Measurements from ENCODE around the gene ATP10B.

ATP10B gene

GRCh38 chr5:160547872-160548271 lies 304.1 kb downstream of the ATP10B start:
- Histone ChIP-seq H3K27ac (ENCODE audit: low read depth, low read length) (no peak overlapping the region), H3K4me1 (ENCODE audit: control insufficient read depth, insufficient read depth, low read length) (no peaks in the 10 kb centered on the region), H3K36me3 (ENCODE audit: control insufficient read depth, insufficient read depth, low read length) (no peaks in the 10 kb centered on the region), H3K9ac (ENCODE audit: low read depth, low read length) (no peak overlapping the region), H3K9me3 (ENCODE audit: control insufficient read depth, insufficient read depth, low read length) (no peaks in the 10 kb centered on the region), H3K27me3 (ENCODE audit: control insufficient read depth, insufficient read depth, low read length) (no peaks in the 10 kb centered on the region), H3K4me3 (ENCODE audit: low read depth, low read length) (no peak overlapping the region)

- no peak overlapping the region for H3K4me3 ChIP-seq (ENCODE audit: low read depth, low read length)
- no peaks in the 10 kb centered on the region for H3K9me3 ChIP-seq (ENCODE audit: control insufficient read depth, insufficient read depth, low read length)
- no peak overlapping the region for H3K27ac ChIP-seq (ENCODE audit: low read depth, low read length)
- H3K4me1 ChIP-seq (ENCODE audit: control insufficient read depth, insufficient read depth, low read length) = no peaks in the 10 kb centered on the region
- no peaks in the 10 kb centered on the region for H3K36me3 ChIP-seq (ENCODE audit: control insufficient read depth, insufficient read depth, low read length)
- no peak overlapping the region for H3K9ac ChIP-seq (ENCODE audit: low read depth, low read length)
- no peaks in the 10 kb centered on the region for H3K27me3 ChIP-seq (ENCODE audit: control insufficient read depth, insufficient read depth, low read length)
Observed at GRCh38 chr5:160547061-160547460, 304.9 kb downstream of the ATP10B start.

GRCh38 chr5:160545832-160546231 lies 306.2 kb downstream of the ATP10B start:
- Histone ChIP-seq H3K4me3 (ENCODE audit: low read depth, low read length) (no peak overlapping the region), H3K4me1 (ENCODE audit: control insufficient read depth, insufficient read depth, low read length) (no peaks in the 10 kb centered on the region), H3K36me3 (ENCODE audit: control insufficient read depth, insufficient read depth, low read length) (no peaks in the 10 kb centered on the region), H3K27ac (ENCODE audit: low read depth, low read length) (no peak overlapping the region), H3K27me3 (ENCODE audit: control insufficient read depth, insufficient read depth, low read length) (no peaks in the 10 kb centered on the region), H3K9ac (ENCODE audit: low read depth, low read length) (no peak overlapping the region), H3K9me3 (ENCODE audit: control insufficient read depth, insufficient read depth, low read length) (no peaks in the 10 kb centered on the region)

GRCh38 chr5:160543395-160543794 lies 308.6 kb downstream of the ATP10B start:
- H3K9me3 ChIP-seq (ENCODE audit: control insufficient read depth, insufficient read depth, low read length) = no peaks in the 10 kb centered on the region
- no peak overlapping the region for H3K27ac ChIP-seq (ENCODE audit: low read depth, low read length)
- H3K4me1 ChIP-seq (ENCODE audit: control insufficient read depth, insufficient read depth, low read length) = no peaks in the 10 kb centered on the region
- H3K27me3 ChIP-seq (ENCODE audit: control insufficient read depth, insufficient read depth, low read length) = no peaks in the 10 kb centered on the region
- H3K4me3 ChIP-seq (ENCODE audit: low read depth, low read length) = no peak overlapping the region
- no peak overlapping the region for H3K9ac ChIP-seq (ENCODE audit: low read depth, low read length)
- no peaks in the 10 kb centered on the region for H3K36me3 ChIP-seq (ENCODE audit: control insufficient read depth, insufficient read depth, low read length)

- Histone ChIP-seq H3K9ac (ENCODE audit: low read depth, low read length) (no peak overlapping the region), H3K36me3 (ENCODE audit: control insufficient read depth, insufficient read depth, low read length) (no peaks in the 10 kb centered on the region), H3K4me1 (ENCODE audit: control insufficient read depth, insufficient read depth, low read length) (no peaks in the 10 kb centered on the region), H3K27ac (ENCODE audit: low read depth, low read length) (no peak overlapping the region), H3K4me3 (ENCODE audit: low read depth, low read length) (no peak overlapping the region), H3K9me3 (ENCODE audit: control insufficient read depth, insufficient read depth, low read length) (no peaks in the 10 kb centered on the region), H3K27me3 (ENCODE audit: control insufficient read depth, insufficient read depth, low read length) (no peaks in the 10 kb centered on the region)
Observed at GRCh38 chr5:160542840-160543239, 309.2 kb downstream of the ATP10B start.

GRCh38 chr5:160542281-160542680 lies 309.7 kb downstream of the ATP10B start:
- H3K27ac ChIP-seq (ENCODE audit: low read depth, low read length) = no peak overlapping the region
- no peak overlapping the region for H3K4me3 ChIP-seq (ENCODE audit: low read depth, low read length)
- no peaks in the 10 kb centered on the region for H3K27me3 ChIP-seq (ENCODE audit: control insufficient read depth, insufficient read depth, low read length)
- H3K4me1 ChIP-seq (ENCODE audit: control insufficient read depth, insufficient read depth, low read length) = no peaks in the 10 kb centered on the region
- H3K9me3 ChIP-seq (ENCODE audit: control insufficient read depth, insufficient read depth, low read length) = no peaks in the 10 kb centered on the region
- H3K36me3 ChIP-seq (ENCODE audit: control insufficient read depth, insufficient read depth, low read length) = no peaks in the 10 kb centered on the region
- no peak overlapping the region for H3K9ac ChIP-seq (ENCODE audit: low read depth, low read length)

GRCh38 chr5:160539431-160539830 lies 312.6 kb downstream of the ATP10B start:
- H3K9me3 ChIP-seq (ENCODE audit: control insufficient read depth, insufficient read depth, low read length) = no peaks in the 10 kb centered on the region
- H3K36me3 ChIP-seq (ENCODE audit: control insufficient read depth, insufficient read depth, low read length) = no peaks in the 10 kb centered on the region
- H3K27ac ChIP-seq (ENCODE audit: low read depth, low read length) = no peak overlapping the region
- H3K4me1 ChIP-seq (ENCODE audit: control insufficient read depth, insufficient read depth, low read length) = peaks cover 8% of the 10 kb centered on the region
- H3K27me3 ChIP-seq (ENCODE audit: control insufficient read depth, insufficient read depth, low read length) = no peaks in the 10 kb centered on the region
- H3K4me3 ChIP-seq (ENCODE audit: low read depth, low read length) = no peak overlapping the region
- no peak overlapping the region for H3K9ac ChIP-seq (ENCODE audit: low read depth, low read length)

- H3K4me3 ChIP-seq (ENCODE audit: low read depth, low read length) = no peak overlapping the region
- no peaks in the 10 kb centered on the region for H3K9me3 ChIP-seq (ENCODE audit: control insufficient read depth, insufficient read depth, low read length)
- no peak overlapping the region for H3K9ac ChIP-seq (ENCODE audit: low read depth, low read length)
- no peaks in the 10 kb centered on the region for H3K27me3 ChIP-seq (ENCODE audit: control insufficient read depth, insufficient read depth, low read length)
- peaks cover 8% of the 10 kb centered on the region for H3K4me1 ChIP-seq (ENCODE audit: control insufficient read depth, insufficient read depth, low read length)
- H3K36me3 ChIP-seq (ENCODE audit: control insufficient read depth, insufficient read depth, low read length) = no peaks in the 10 kb centered on the region
- no peak overlapping the region for H3K27ac ChIP-seq (ENCODE audit: low read depth, low read length)
Observed at GRCh38 chr5:160537940-160538339, 314.1 kb downstream of the ATP10B start.

GRCh38 chr5:160537116-160537515 lies 314.9 kb downstream of the ATP10B start:
- Histone ChIP-seq H3K27me3 (ENCODE audit: control insufficient read depth, insufficient read depth, low read length) (no peaks in the 10 kb centered on the region), H3K4me1 (ENCODE audit: control insufficient read depth, insufficient read depth, low read length) (peaks cover 8% of the 10 kb centered on the region), H3K27ac (ENCODE audit: low read depth, low read length) (no peak overlapping the region), H3K4me3 (ENCODE audit: low read depth, low read length) (no peak overlapping the region), H3K9me3 (ENCODE audit: control insufficient read depth, insufficient read depth, low read length) (no peaks in the 10 kb centered on the region), H3K9ac (ENCODE audit: low read depth, low read length) (no peak overlapping the region), H3K36me3 (ENCODE audit: control insufficient read depth, insufficient read depth, low read length) (no peaks in the 10 kb centered on the region)

GRCh38 chr5:160534914-160535313 lies 317.1 kb downstream of the ATP10B start:
- no peaks in the 10 kb centered on the region for H3K9me3 ChIP-seq (ENCODE audit: control insufficient read depth, insufficient read depth, low read length)
- H3K27me3 ChIP-seq (ENCODE audit: control insufficient read depth, insufficient read depth, low read length) = no peaks in the 10 kb centered on the region
- no peak overlapping the region for H3K4me3 ChIP-seq (ENCODE audit: low read depth, low read length)
- H3K27ac ChIP-seq (ENCODE audit: low read depth, low read length) = no peak overlapping the region
- no peaks in the 10 kb centered on the region for H3K36me3 ChIP-seq (ENCODE audit: control insufficient read depth, insufficient read depth, low read length)
- H3K9ac ChIP-seq (ENCODE audit: low read depth, low read length) = no peak overlapping the region
- H3K4me1 ChIP-seq (ENCODE audit: control insufficient read depth, insufficient read depth, low read length) = peaks cover 8% of the 10 kb centered on the region

- H3K4me1 ChIP-seq (ENCODE audit: control insufficient read depth, insufficient read depth, low read length) = peaks cover 8% of the 10 kb centered on the region
- H3K9ac ChIP-seq (ENCODE audit: low read depth, low read length) = no peak overlapping the region
- no peaks in the 10 kb centered on the region for H3K9me3 ChIP-seq (ENCODE audit: control insufficient read depth, insufficient read depth, low read length)
- H3K4me3 ChIP-seq (ENCODE audit: low read depth, low read length) = no peak overlapping the region
- H3K27me3 ChIP-seq (ENCODE audit: control insufficient read depth, insufficient read depth, low read length) = no peaks in the 10 kb centered on the region
- no peaks in the 10 kb centered on the region for H3K36me3 ChIP-seq (ENCODE audit: control insufficient read depth, insufficient read depth, low read length)
- H3K27ac ChIP-seq (ENCODE audit: low read depth, low read length) = no peak overlapping the region
Observed at GRCh38 chr5:160534125-160534524, 317.9 kb downstream of the ATP10B start.
